DMS 273 treated with DMSO at 0.1 percent for 48 hours (cell line): Measurements from ENCODE around the gene GHITM.

ENCODE experiments used
- DNase-seq: peaks from one replicate; lab custom pipeline; 2025; lab: John Stamatoyannopoulos, UW

Gene GHITM

GRCh38 chr10:84200537-84201243 lies 61.4 kb downstream of the GHITM start:
- DNase-seq, result no peak

- no peak for DNase-seq
These were observed 61.9 kb downstream of the GHITM start for GRCh38 chr10:84201244-84201606.

GRCh38 chr10:84201682-84202081 lies 62.4 kb downstream of the GHITM start:
- DNase-seq, result no peak

- DNase-seq, result no peak
These were observed 63.0 kb downstream of the GHITM start for GRCh38 chr10:84202349-84202748.
